Osteocyte (in vitro differentiated cells): ENCODE results near the gene OLFML2A. TPM values are rescaled to one million over a fixed set of nuclear protein-coding genes. Genes with fewer than 3 reads are reported as not detected.

Source experiments
- DNase-seq: peaks from one replicate; pipeline ENCODE4 v3.0.0; 2021; ENCODE audit warnings: mixed read lengths; ENCODE audit not compliant: unreplicated experiment; ENCODE audit errors: extremely low spot score
- H3K27ac Mint-ChIP-seq: one replicate; pipeline ENCODE4 v1.8.0; 2021; ENCODE audit warnings: mild to moderate bottlenecking, mixed read lengths; ENCODE audit not compliant: unreplicated experiment
- H3K27me3 Mint-ChIP-seq: one replicate; pipeline ENCODE4 v1.8.0; 2021; ENCODE audit warnings: mixed read lengths; ENCODE audit not compliant: unreplicated experiment
- H3K36me3 Mint-ChIP-seq: one replicate; pipeline ENCODE4 v1.8.0; 2021; ENCODE audit warnings: mixed read lengths; ENCODE audit not compliant: unreplicated experiment
- H3K4me1 Mint-ChIP-seq: one replicate; pipeline ENCODE4 v1.8.0; 2021; ENCODE audit warnings: mixed read lengths; ENCODE audit not compliant: unreplicated experiment
- H3K4me3 Mint-ChIP-seq: one replicate; pipeline ENCODE4 v1.8.0; 2021; ENCODE audit warnings: mild to moderate bottlenecking, moderate library complexity, mixed read lengths; ENCODE audit not compliant: unreplicated experiment
- H3K9me3 Mint-ChIP-seq: one replicate; pipeline ENCODE4 v1.8.0; 2021; ENCODE audit warnings: mixed read lengths; ENCODE audit not compliant: unreplicated experiment
- CTCF ChIP-seq: fragments of 200-600 bp; sonication (generic); IDR thresholded peaks from 2 replicates; pipeline ENCODE4 v1.5.0; 2021; ENCODE audit warnings: antibody characterized with exemption, mild to moderate bottlenecking, moderate library complexity
- total RNA-seq: library from RNA; stranded (reverse); gene quantifications from 2 replicates; pipeline ENCODE4 v1.2.1, GENCODE V29; 2021

OLFML2A gene
- total RNA-seq, 1 donor from 2014 or later, result 146 TPM

GRCh38 chr9:124786881-124787573, 10.1 kb downstream of the OLFML2A start:
- DNase-seq, result peak; percentile 67
- Mint-ChIP-seq H3K27me3 (no peaks in the 10 kb centered on the region), H3K27ac (no peak overlapping the region), H3K4me1 (peaks cover 33% of the 10 kb centered on the region), H3K9me3 (no peaks in the 10 kb centered on the region), H3K4me3 (no peak overlapping the region), H3K36me3 (peaks cover 1% of the 10 kb centered on the region)
- no peak for TF ChIP-seq CTCF

- Mint-ChIP-seq H3K9me3 (no peaks in the 10 kb centered on the region), H3K4me3 (no peak overlapping the region), H3K27ac (no peak overlapping the region), H3K27me3 (no peaks in the 10 kb centered on the region), H3K4me1 (peaks cover 31% of the 10 kb centered on the region), H3K36me3 (peaks cover 1% of the 10 kb centered on the region)
- no peak for TF ChIP-seq CTCF
- DNase-seq, result no peak
Measured at GRCh38 chr9:124788542-124789217, 11.7 kb downstream of the OLFML2A start.

GRCh38 chr9:124789531-124789930, 12.6 kb downstream of the OLFML2A start:
- H3K27me3 Mint-ChIP-seq, result no peaks in the 10 kb centered on the region
- no peak for DNase-seq
- H3K36me3 Mint-ChIP-seq, result peaks cover 1% of the 10 kb centered on the region
- H3K9me3 Mint-ChIP-seq, result no peaks in the 10 kb centered on the region
- no peak overlapping the region for H3K4me3 Mint-ChIP-seq
- H3K4me1 Mint-ChIP-seq, result peaks cover 28% of the 10 kb centered on the region
- H3K27ac Mint-ChIP-seq, result no peak overlapping the region
- no peak for TF ChIP-seq CTCF

- TF ChIP-seq CTCF, result no peak
- Mint-ChIP-seq H3K4me1 (peaks cover 25% of the 10 kb centered on the region), H3K27me3 (no peaks in the 10 kb centered on the region), H3K4me3 (no peak overlapping the region), H3K27ac (no peak overlapping the region), H3K36me3 (peaks cover 1% of the 10 kb centered on the region), H3K9me3 (no peaks in the 10 kb centered on the region)
- DNase-seq, result no peak
Measured at GRCh38 chr9:124790301-124790700, 13.4 kb downstream of the OLFML2A start.

GRCh38 chr9:124790801-124791505, 14.0 kb downstream of the OLFML2A start:
- no peak for DNase-seq
- H3K27me3 Mint-ChIP-seq, result no peaks in the 10 kb centered on the region

More at GRCh38 chr9:124790801-124791505, 14.0 kb downstream of the OLFML2A start:
- no peak overlapping the region for H3K27ac Mint-ChIP-seq
- H3K4me3 Mint-ChIP-seq, result no peak overlapping the region
- H3K9me3 Mint-ChIP-seq, result no peaks in the 10 kb centered on the region
- H3K36me3 Mint-ChIP-seq, result peaks cover 1% of the 10 kb centered on the region
- peaks cover 30% of the 10 kb centered on the region for H3K4me1 Mint-ChIP-seq
- no peak for TF ChIP-seq CTCF
